ENCODE data around the gene PDGFA. TPM values are rescaled to one million over a fixed set of nuclear protein-coding genes. Genes with fewer than 3 reads are reported as not detected.

The PDGFA gene
- total RNA-seq, 2 experiments from 2014 or later, result 3.3 to 4.1 TPM

Other genes starting within 250 kb of the PDGFA start
- gene FOXL3, start 229.7 kb downstream of the PDGFA start, total RNA-seq, result not detected
- gene DNAAF5, start 206.9 kb upstream of the PDGFA start, total RNA-seq, result 10 to 100 TPM; 46.8 to 48.5 TPM
- 10 to 100 TPM; 38.1 to 40.2 TPM for gene PRKAR1B, start 207.4 kb upstream of the PDGFA start, total RNA-seq